ENCODE measurements around the gene PPP6R2. TPM values are rescaled to one million over a fixed set of nuclear protein-coding genes. Genes with fewer than 3 reads are reported as not detected.
"Not testable (repeated sequence)": the region's sequence is repeated elsewhere in the genome, so short reads cannot be mapped to it uniquely, and the experiment has no call there.

The PPP6R2 gene
- total and polyA plus RNA-seq, 2 of the 4 experiments (the other 2 are of a cell fraction), result 49.2 to 51.6 TPM

- H3K9me3 ChIP-seq (ENCODE audit: control insufficient read depth, insufficient read depth, low read length); H2AK9ac ChIP-seq (replicated peaks; ENCODE audit: low read depth, low read length, poor library complexity); H3K56ac ChIP-seq (ENCODE audit: extremely low read depth, insufficient read depth, low read length); DNase-seq; H4K8ac ChIP-seq (ENCODE audit: low read depth in 2 of 2, low read length in 2 of 2); POLR2A ChIA-PET (ENCODE audit: unreplicated experiment); H3K27me3 ChIP-seq (ENCODE audit: control insufficient read depth, insufficient read depth, low read length); dilution Hi-C loops (cut with HindIII; ENCODE audit: low sequenced_read_pairs, unreplicated experiment); H3K4me1 ChIP-seq (ENCODE audit: control insufficient read depth, insufficient read depth, low read length); ATAC-seq (ENCODE audit: low read depth); in situ Hi-C loops (cut with MboI; ENCODE audit: low sequenced_read_pairs); H4K5ac ChIP-seq (ENCODE audit: low read depth, low read length); H3K4ac ChIP-seq (ENCODE audit: low read depth, low read length); H3K79me1 ChIP-seq (ENCODE audit: low read depth in 1 of 2, low read length in 2 of 2); H3K27ac ChIP-seq (ENCODE audit: insufficient read depth, low read length); H2BK20ac ChIP-seq (ENCODE audit: low read depth, low read length); H3K9ac ChIP-seq (ENCODE audit: low read depth, low read length); H3K4me3 ChIP-seq (ENCODE audit: insufficient read depth, low read depth, low read length); H3K18ac ChIP-seq (ENCODE audit: low read depth, low read length); intact Hi-C loops (cut with micrococcal nuclease); H2AK5ac ChIP-seq (ENCODE audit: low read depth, low read length); H3K4me2 ChIP-seq (ENCODE audit: low read depth, low read length); H3K14ac ChIP-seq (replicated peaks; ENCODE audit: low read depth, low read length); H2AFZ ChIP-seq (replicated peaks; ENCODE audit: low read length, poor library complexity); H4K91ac ChIP-seq (ENCODE audit: insufficient read depth, low read depth, low read length); H2BK15ac ChIP-seq (ENCODE audit: low read depth, low read length); H3K23ac ChIP-seq (ENCODE audit: low read depth, low read length); H2BK120ac ChIP-seq (ENCODE audit: low read depth, low read length); BruUV-seq (replicated peaks); H3K9me1 ChIP-seq (ENCODE audit: insufficient read depth, low read length); H2BK5ac ChIP-seq (ENCODE audit: low read depth, low read length, poor library complexity, severe bottlenecking); CTCF ChIA-PET; H4K20me1 ChIP-seq (ENCODE audit: insufficient read depth, low read length): not testable (repeated sequence)
- peaks cover 68% of the 10 kb centered on the region for H3K36me3 ChIP-seq (ENCODE audit: control insufficient read depth, insufficient read depth, low read length)
- WGBS, 2 experiments (ENCODE audit: extremely low coverage in 2 of 2, insufficient read length in 1 of 2), result 95% methylated on average over 4 of the region's 24 CpGs; no CpG with 5 or more reads in 1 of the 2 experiments
Observed at GRCh38 chr22:50432877-50433510, 89.9 kb downstream of the PPP6R2 start.
